Motor neuron (in vitro differentiated cells): ENCODE data around the gene CAPNS2. TPM values are rescaled to one million over a fixed set of nuclear protein-coding genes. Genes with fewer than 3 reads are reported as not detected.

Experiments
- ATAC-seq, 8 experiments: fragments of 200-7000 bp; cut with Tn5 transposase; replicated peaks in 6 of 8; 2 replicates each; pipeline ENCODE4 v1.8.0; 2021; ENCODE audit warnings: mild to moderate bottlenecking in 8 of 8, moderate library complexity in 8 of 8
- H3K27ac ChIP-seq, 2 donors: fragments of 250-450 bp; sonication (Bioruptor Pico); 2 replicates each; pipeline ENCODE4 v1.9.0; 2021; ENCODE audit warnings: antibody characterized with exemption in 2 of 2, mild to moderate bottlenecking in 2 of 2, moderate library complexity in 1 of 2
- H3K4me1 ChIP-seq, 2 donors: fragments of 250-450 bp; sonication (Bioruptor Pico); replicated peaks in 1 of 2; 2 replicates each; pipeline ENCODE4 v1.6.1; 2021; ENCODE audit warnings: antibody characterized with exemption in 2 of 2, mild to moderate bottlenecking in 2 of 2, moderate library complexity in 1 of 2
- H3K4me3 ChIP-seq, 5 donors: fragments of 250-450 bp; sonication (Bioruptor Pico); 2 replicates each; pipeline ENCODE4 v1.9.0; 2021; ENCODE audit warnings: antibody characterized with exemption in 5 of 5, mild to moderate bottlenecking in 5 of 5, moderate library complexity in 4 of 5
- WGBS, 10 experiments: fragments of 450-650 bp; shearing (Covaris generic); methylation state at CpG; one replicate each; pipeline ENCODE4 v1.0.0; 2022; 5-methylcytosine and 5-hydroxymethylcytosine counted together
- in situ Hi-C, 9 experiments: fragments of 400-800 bp; cut with MboI; loops; one replicate each; pipeline ENCODE4 v1.15.0; 2021; ENCODE audit warnings: low sequenced_read_pairs in 9 of 9, low pct_unique_long_range_greater_than_20kb in 2 of 9; ENCODE audit not compliant: unreplicated experiment in 9 of 9
- total RNA-seq, 8 experiments: library from RNA; unstranded; fragments of 300-600 nt; gene quantifications; 2 replicates each; pipeline versions ENCODE4 v1.2.3 to v1.2.4, GENCODE V29; 2022

CAPNS2 gene
- total RNA-seq: 1 to 10 TPM in 1 of 8 experiments, under 1 TPM in 2, not detected in 5; 0.41 to 2.5 (median 0.66) TPM

DNA sequence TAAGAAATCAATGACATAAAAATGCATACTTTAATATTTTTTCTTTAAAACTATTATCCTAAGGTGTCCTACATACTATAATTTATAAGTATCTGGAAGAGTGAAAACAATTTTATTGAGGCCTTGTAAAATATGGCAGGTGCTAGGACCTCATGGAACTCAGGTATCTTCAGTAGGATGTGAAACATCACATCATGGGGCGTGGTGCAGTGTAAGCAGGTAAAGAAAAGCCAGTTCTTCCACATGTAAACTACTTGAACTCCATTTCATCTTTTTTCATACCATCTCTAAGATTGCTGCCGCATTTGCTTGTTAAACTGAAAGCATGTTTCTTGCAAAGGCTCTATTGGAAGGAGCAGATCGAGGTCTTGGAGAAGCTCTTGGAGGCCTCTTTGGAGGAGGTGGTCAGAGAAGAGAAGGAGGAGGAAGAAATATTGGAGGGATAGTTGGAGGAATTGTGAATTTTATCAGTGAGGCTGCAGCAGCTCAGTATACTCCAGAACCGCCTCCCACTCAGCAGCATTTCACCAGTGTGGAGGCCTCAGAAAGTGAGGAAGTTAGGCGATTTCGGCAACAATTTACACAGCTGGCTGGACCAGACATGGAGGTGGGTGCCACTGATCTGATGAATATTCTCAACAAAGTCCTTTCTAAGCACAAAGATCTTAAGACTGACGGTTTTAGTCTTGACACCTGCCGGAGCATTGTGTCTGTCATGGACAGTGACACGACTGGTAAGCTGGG lies at the start of gene CAPNS2:
Gene CAPNS2, plus strand, starts transcription at position 253 of the 744 bp plus-strand sequence. Its CDS starts 73 bp downstream, at position 326.
- Histone ChIP-seq H3K4me3 (no peak within 1 kb of the TSS), H3K4me1 (no peaks in the 10 kb centered on the region), H3K27ac (no peak within 1 kb of the TSS)
- no peak for ATAC-seq
- WGBS, 10 experiments: 86 to 100% (median 94%) methylated on average over 1 to 7 of the region's 9 CpGs
- in situ Hi-C loops: loop anchor here in 1 of 9 experiments (25.0 kb wide), 1 partner anchor 104 kb away; no protein-coding TSS in a partner anchor

DNA sequence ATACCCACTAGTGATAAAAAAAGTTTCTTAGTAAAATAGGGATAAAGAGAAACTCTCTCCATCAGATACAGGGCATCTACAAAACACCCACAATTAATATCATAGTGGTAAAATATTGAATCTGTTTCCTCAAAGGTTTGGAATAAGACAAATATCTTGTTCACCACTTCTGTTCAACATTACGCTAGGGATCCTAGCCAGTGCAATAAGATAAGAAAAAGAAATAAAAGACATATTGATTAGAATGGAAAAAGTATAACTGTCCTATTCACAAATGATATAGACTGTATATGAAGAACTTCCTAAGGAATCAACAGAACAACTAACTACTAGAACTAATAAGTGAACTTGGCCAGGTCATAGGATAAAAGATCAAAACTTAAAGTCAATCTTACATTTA lies 44.7 kb upstream of the CAPNS2 start:
- ATAC-seq: no peak
- WGBS, 10 experiments: 0 to 100% (median 75%) methylated on average over 1 of the region's 1 CpG; no CpG with 5 or more reads in 3 of the 10 experiments
- in situ Hi-C loops: no loop called here
- Histone ChIP-seq H3K4me3 (no peak overlapping the region), H3K4me1 (no peaks in the 10 kb centered on the region), H3K27ac (no peak overlapping the region)

GRCh38 chr16:55526441-55526840 lies 40.0 kb upstream of the CAPNS2 start:
- Histone ChIP-seq H3K4me1 (no peaks in the 10 kb centered on the region), H3K27ac (no peak overlapping the region), H3K4me3 (no peak overlapping the region)
- ATAC-seq: no peak
- 20 to 81% (median 72%) methylated on average over 1 to 2 of the region's 2 CpGs for WGBS, 10 experiments
- in situ Hi-C loops: no loop called here

GRCh38 chr16:55527885-55528284 lies 38.6 kb upstream of the CAPNS2 start:
- in situ Hi-C loops: no loop called here
- H3K4me1 ChIP-seq: no peaks in the 10 kb centered on the region
- no peak overlapping the region for H3K27ac ChIP-seq
- no peak for ATAC-seq
- H3K4me3 ChIP-seq: no peak overlapping the region

DNA sequence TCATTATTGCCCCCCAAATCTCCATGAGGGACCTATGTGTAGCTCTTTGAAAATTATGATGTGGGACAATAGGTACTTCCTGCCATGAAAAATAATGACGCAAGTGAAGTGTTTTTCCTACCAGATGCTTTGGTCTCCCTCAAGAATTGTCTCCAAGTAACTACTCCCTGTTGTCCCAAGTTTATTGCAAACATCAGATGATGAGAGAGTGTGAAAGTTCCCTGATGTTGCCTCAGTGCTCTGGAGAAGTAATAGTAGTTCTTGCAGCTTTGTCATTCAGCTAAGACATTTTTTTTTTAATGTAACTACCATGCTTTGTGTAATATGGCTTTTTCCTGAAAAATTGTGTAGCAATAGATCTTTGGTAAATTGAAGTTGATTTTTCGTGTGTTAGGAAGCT lies 37.5 kb upstream of the CAPNS2 start:
- 0 to 100% (median 83%) methylated on average over 1 to 2 of the region's 2 CpGs for WGBS, 10 experiments
- Histone ChIP-seq H3K27ac (no peak overlapping the region), H3K4me1 (no peaks in the 10 kb centered on the region), H3K4me3 (no peak overlapping the region)
- no peak for ATAC-seq
- in situ Hi-C loops: no loop called here

GRCh38 chr16:55530316-55530856 lies 36.1 kb upstream of the CAPNS2 start:
- no peak overlapping the region for H3K4me3 ChIP-seq
- in situ Hi-C loops: no loop called here
- no peak for ATAC-seq
- no peaks in the 10 kb centered on the region for H3K4me1 ChIP-seq
- WGBS, 10 experiments: 17 to 100% (median 94%) methylated on average over 1 of the region's 1 CpG; no CpG with 5 or more reads in 6 of the 10 experiments
- H3K27ac ChIP-seq: no peak overlapping the region

DNA sequence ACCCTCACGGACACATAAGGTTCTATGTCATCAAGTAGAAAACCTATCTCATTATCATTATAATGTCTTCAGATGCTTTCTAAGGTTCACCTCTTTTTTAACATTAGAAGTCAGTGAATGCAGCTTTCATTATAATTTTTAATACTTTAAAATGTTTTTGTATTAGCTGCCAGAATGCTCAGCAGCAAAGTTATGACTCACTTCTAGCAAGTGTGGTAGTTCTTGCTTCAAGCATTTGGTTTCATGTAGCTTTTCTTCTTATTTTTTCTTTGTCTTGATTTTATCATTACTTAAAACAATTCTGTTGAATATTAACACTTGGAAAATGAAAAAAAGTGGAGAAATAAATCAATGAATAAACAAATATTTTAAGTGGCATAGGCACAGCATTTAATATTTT lies 34.3 kb upstream of the CAPNS2 start:
- no peak for ATAC-seq
- WGBS, 10 experiments: 71 to 100% (median 87%) methylated on average over 1 of the region's 1 CpG; no CpG with 5 or more reads in 2 of the 10 experiments
- no peak overlapping the region for H3K27ac ChIP-seq
- H3K4me1 ChIP-seq: no peaks in the 10 kb centered on the region
- in situ Hi-C loops: no loop called here
- H3K4me3 ChIP-seq: no peak overlapping the region

- H3K4me1 ChIP-seq: peaks cover 0 to 3% of the 10 kb centered on the region in 2 donors
- 69 to 100% (median 83%) methylated on average over 1 to 2 of the region's 2 CpGs for WGBS, 10 experiments
- in situ Hi-C loops: no loop called here
These were observed 31.7 kb upstream of the CAPNS2 start for GRCh38 chr16:55534756-55535155.

GRCh38 chr16:55539049-55539448 lies 27.4 kb upstream of the CAPNS2 start:
- WGBS, 10 experiments: 0 to 80% (median 71%) methylated on average over 5 of the region's 5 CpGs
- H3K4me1 ChIP-seq: peaks cover 0 to 3% of the 10 kb centered on the region in 2 donors
- H3K27ac ChIP-seq: no peak overlapping the region
- H3K4me3 ChIP-seq: no peak overlapping the region
- peak in 1 of 8 experiments; percentile 34 for ATAC-seq
- in situ Hi-C loops: no loop called here

More at GRCh38 chr16:55534756-55535155, 31.7 kb upstream of the CAPNS2 start:
- Histone ChIP-seq H3K27ac (no peak overlapping the region), H3K4me3 (no peak overlapping the region)
- ATAC-seq: no peak

DNA sequence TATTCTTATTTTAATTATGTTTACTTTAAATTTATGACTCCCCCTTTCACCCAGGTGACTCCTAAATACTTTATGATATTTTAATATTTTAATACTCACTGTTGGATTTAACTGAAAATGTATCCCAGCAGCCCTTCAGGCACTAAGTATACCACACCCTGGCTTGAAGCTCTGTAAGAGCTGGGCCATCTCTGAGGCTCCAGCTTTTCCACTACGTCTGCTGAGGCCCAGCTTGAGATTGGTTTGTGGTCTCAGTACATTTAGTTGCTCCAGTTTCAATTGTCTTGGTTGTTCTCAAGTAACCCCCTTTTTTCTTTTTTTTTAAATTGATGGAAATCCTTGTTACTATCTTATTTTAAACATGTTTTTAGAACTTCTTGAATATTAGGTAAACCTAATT lies 27.0 kb upstream of the CAPNS2 start:
- in situ Hi-C loops: no loop called here
- Histone ChIP-seq H3K4me1 (peaks cover 0 to 3% of the 10 kb centered on the region in 2 donors), H3K27ac (no peak overlapping the region), H3K4me3 (no peak overlapping the region)
- 0 to 100% (median 80%) methylated on average over 1 of the region's 1 CpG; no CpG with 5 or more reads in 3 of the 10 experiments for WGBS, 10 experiments
- ATAC-seq: peak in 3 of 8 experiments; percentile 44 to 69 (median 59)

DNA sequence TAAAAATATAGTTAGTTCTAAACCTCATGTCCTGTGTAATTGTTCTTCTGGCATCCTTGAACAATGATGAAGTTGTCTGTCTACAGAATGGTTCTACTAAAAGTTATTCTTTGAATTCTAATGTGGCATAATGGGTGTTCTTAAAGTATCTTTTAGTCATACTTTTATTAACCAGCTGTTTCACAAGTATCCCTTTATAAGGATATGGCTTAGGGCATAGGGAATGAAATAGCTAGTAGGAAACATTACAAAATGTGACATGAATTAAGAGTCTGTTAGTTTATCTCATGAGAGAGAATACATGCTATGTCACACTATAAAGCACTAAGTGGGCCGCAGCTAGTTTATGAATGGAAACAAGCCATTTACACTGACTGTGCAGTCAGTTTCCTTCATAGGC lies 26.3 kb upstream of the CAPNS2 start:
- ATAC-seq: no peak
- 89 to 100% (median 100%) methylated on average over 1 of the region's 1 CpG; no CpG with 5 or more reads in 4 of the 10 experiments for WGBS, 10 experiments
- peaks cover 0 to 3% of the 10 kb centered on the region in 2 donors for H3K4me1 ChIP-seq
- no peak overlapping the region for H3K4me3 ChIP-seq
- no peak overlapping the region for H3K27ac ChIP-seq
- in situ Hi-C loops: loop anchor here in 2 of 9 experiments (10.0 kb wide), 1 partner anchor 75 kb away; no protein-coding TSS in a partner anchor

GRCh38 chr16:55542459-55543082 lies 23.9 kb upstream of the CAPNS2 start:
- peaks cover 0 to 3% of the 10 kb centered on the region in 2 donors for H3K4me1 ChIP-seq
- H3K4me3 ChIP-seq: no peak overlapping the region
- in situ Hi-C loops: loop anchor here in 2 of 9 experiments (10.0 kb wide), 1 partner anchor 78 kb away; no protein-coding TSS in a partner anchor
- H3K27ac ChIP-seq: no peak overlapping the region
- WGBS, 10 experiments: 88 to 100% (median 100%) methylated on average over 1 of the region's 1 CpG; no CpG with 5 or more reads in 5 of the 10 experiments
- ATAC-seq: peak in 2 of 8 experiments; percentile 48 to 64

DNA sequence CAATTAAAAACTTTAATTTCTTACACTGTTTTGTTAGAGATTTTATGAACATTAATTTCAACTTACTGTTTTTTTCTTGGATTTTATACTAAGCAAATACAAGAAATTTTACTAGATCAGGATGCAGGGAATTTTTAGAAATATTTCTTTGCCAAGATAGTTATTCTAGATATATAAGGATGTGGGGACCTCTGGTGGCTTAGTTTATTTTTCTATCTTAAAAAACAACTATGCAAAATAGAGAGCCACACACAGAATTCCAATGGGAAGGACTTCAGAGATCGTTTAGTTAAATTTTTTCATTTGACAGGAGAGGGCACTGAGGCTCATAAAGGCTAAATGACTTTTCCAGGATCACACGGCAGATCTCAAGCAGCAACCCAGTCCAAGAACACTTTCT lies 23.0 kb upstream of the CAPNS2 start:
- 0 to 58% (median 17%) methylated on average over 1 to 2 of the region's 2 CpGs; no CpG with 5 or more reads in 2 of the 10 experiments for WGBS, 10 experiments
- ATAC-seq: peak in 3 of 8 experiments; percentile 44 to 48 (median 46)
- H3K27ac ChIP-seq: no peak overlapping the region
- H3K4me1 ChIP-seq: peaks cover 0 to 3% of the 10 kb centered on the region in 2 donors
- in situ Hi-C loops: loop anchor here in 2 of 9 experiments (10.0 kb wide), 1 partner anchor 79 kb away; no protein-coding TSS in a partner anchor
- no peak overlapping the region for H3K4me3 ChIP-seq
